LNCaP clone FGC (cell line): ENCODE results near the gene HOGA1.

Source experiments
- DNase-seq: peaks from one replicate; pipeline ENCODE4 v3.0.0-alpha.2; 2011; ENCODE audit warnings: low read depth
- H3K4me3 ChIP-seq: 2 replicates; pipeline ENCODE4 v1.5.1; 2011; ENCODE audit warnings: mild to moderate bottlenecking, low read depth, low read length, control low read depth
- CTCF ChIP-seq: IDR thresholded peaks from 2 replicates; pipeline ENCODE4 v1.5.1; 2012; ENCODE audit warnings: mild to moderate bottlenecking; ENCODE audit not compliant: control insufficient read depth, insufficient read depth; ENCODE audit errors: extremely low read depth

Gene HOGA1

GRCh38 chr10:97596101-97597082 lies 12.2 kb downstream of the HOGA1 start:
- H3K4me3 ChIP-seq: no peak overlapping the region
- TF ChIP-seq CTCF: no peak
- no peak for DNase-seq

- H3K4me3 ChIP-seq: no peak overlapping the region
- DNase-seq: no peak
- TF ChIP-seq CTCF: no peak
These were observed 13.6 kb downstream of the HOGA1 start for GRCh38 chr10:97597778-97598177.

GRCh38 chr10:97598407-97599271 lies 14.4 kb downstream of the HOGA1 start:
- TF ChIP-seq CTCF: no peak
- no peak for DNase-seq
- no peak overlapping the region for H3K4me3 ChIP-seq

- no peak overlapping the region for H3K4me3 ChIP-seq
- no peak for TF ChIP-seq CTCF
- DNase-seq: no peak
These were observed 15.1 kb downstream of the HOGA1 start for GRCh38 chr10:97599272-97599619.

- no peak overlapping the region for H3K4me3 ChIP-seq
- DNase-seq: no peak
- TF ChIP-seq CTCF: no peak
These were observed 16.4 kb downstream of the HOGA1 start for GRCh38 chr10:97600616-97601015.

- no peak for DNase-seq
- no peak for TF ChIP-seq CTCF
- no peak overlapping the region for H3K4me3 ChIP-seq
These were observed 17.4 kb downstream of the HOGA1 start for GRCh38 chr10:97601268-97602215.
